Measurements from ENCODE around the gene LPAR3. TPM values are rescaled to one million over a fixed set of nuclear protein-coding genes. Genes with fewer than 3 reads are reported as not detected.

LPAR3 gene
- total RNA-seq, 5 donors from 2014 or later (not counting 1 experiment from before 2014, with no cell fraction given) = 0.75 to 7.0 (median 2.9) TPM

GRCh38 chr1:84770481-84770880 lies 122.5 kb downstream of the LPAR3 start:
- ChIA-PET POLR2A (no interaction called here), CTCF (interaction anchor here in 1 of 2 donors (0.6 kb wide), 1 partner anchor 16 kb away, joined by 3 read pairs; no protein-coding TSS in a partner anchor)
- H3K27ac Mint-ChIP-seq = no peak overlapping the region
- DNase-seq (no peak), ATAC-seq (replicated peaks in 1 of 4) (no peak)
- H3K36me3 ChIP-seq (ENCODE audit: control insufficient read depth in 2 of 2, extremely low read depth in 1 of 2, insufficient read depth in 1 of 2, low read length in 1 of 2) = no peaks in the 10 kb centered on the region
- H3K27ac ChIP-seq (ENCODE audit: low read length) = no peak overlapping the region
- no peak overlapping the region for H3K4me3 Mint-ChIP-seq
- peaks cover 0 to 3% of the 10 kb centered on the region in 2 experiments for H3K4me1 ChIP-seq (ENCODE audit: control insufficient read depth in 1 of 2, extremely low read depth in 1 of 2, insufficient read depth in 2 of 2, low read length in 2 of 2)
- H3K27me3 Mint-ChIP-seq = peaks cover 6 to 15% of the 10 kb centered on the region in 2 donors
- peaks cover 0 to 4% (median 0%) of the 10 kb centered on the region in 3 donors for H3K4me1 Mint-ChIP-seq
- WGBS (ENCODE audit: insufficient coverage) = 100% methylated on average over 2 of the region's 2 CpGs
- H3K4me3 ChIP-seq (ENCODE audit: control insufficient read depth in 1 of 2, extremely low read depth in 1 of 2, low read length in 1 of 2) = no peak overlapping the region
- H3K9me3 ChIP-seq = no peaks in the 10 kb centered on the region
- H3K9me3 Mint-ChIP-seq = no peaks in the 10 kb centered on the region
- H3K27me3 ChIP-seq (replicated peaks in 1 of 2; ENCODE audit: control insufficient read depth in 2 of 2, extremely low read depth in 1 of 2, insufficient read depth in 2 of 2, low read length in 1 of 2) = peaks cover 0 to 8% of the 10 kb centered on the region in 2 experiments
- H3K36me3 Mint-ChIP-seq = no peaks in the 10 kb centered on the region

DNA sequence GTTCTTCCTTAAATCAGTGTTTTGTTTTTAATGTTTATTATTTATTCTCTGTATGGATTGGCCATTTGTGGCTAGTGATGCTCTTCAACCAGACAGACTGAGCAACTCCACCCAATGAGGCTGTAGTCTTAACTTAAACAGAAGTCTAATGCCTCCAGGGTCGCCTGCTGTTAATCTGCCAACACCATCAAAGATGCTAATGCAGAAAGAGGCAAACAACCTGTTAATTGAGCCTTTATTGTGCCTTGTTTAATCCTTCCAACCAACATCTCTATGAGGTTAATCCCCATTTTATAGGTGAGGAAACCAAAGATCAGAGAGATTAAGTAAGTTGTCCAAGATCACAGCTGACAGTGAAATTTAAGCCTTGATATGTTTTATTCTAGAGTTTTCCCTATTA lies 123.4 kb downstream of the LPAR3 start:
- H3K4me1 ChIP-seq (ENCODE audit: control insufficient read depth in 1 of 2, extremely low read depth in 1 of 2, insufficient read depth in 2 of 2, low read length in 2 of 2) = peaks cover 0 to 3% of the 10 kb centered on the region in 2 experiments
- no peak for ATAC-seq (replicated peaks in 1 of 4)
- H3K4me3 ChIP-seq (ENCODE audit: control insufficient read depth in 1 of 2, extremely low read depth in 1 of 2, low read length in 1 of 2) = no peak overlapping the region
- ChIA-PET POLR2A (no interaction called here), CTCF (interaction anchor here in 1 of 2 donors (0.6 to 0.9 kb wide), 2 partner anchors 10 to 17 kb away, joined by 3 read pairs; no protein-coding TSS in a partner anchor)
- no peaks in the 10 kb centered on the region for H3K9me3 Mint-ChIP-seq
- no peak overlapping the region for H3K27ac Mint-ChIP-seq
- H3K4me1 Mint-ChIP-seq = peaks cover 0 to 4% (median 0%) of the 10 kb centered on the region in 3 donors
- H3K27me3 Mint-ChIP-seq = peaks cover 12 to 18% of the 10 kb centered on the region in 2 donors
- no peaks in the 10 kb centered on the region for H3K36me3 ChIP-seq (ENCODE audit: control insufficient read depth in 2 of 2, extremely low read depth in 1 of 2, insufficient read depth in 1 of 2, low read length in 1 of 2)
- peaks cover 0 to 11% of the 10 kb centered on the region in 2 experiments for H3K27me3 ChIP-seq (replicated peaks in 1 of 2; ENCODE audit: control insufficient read depth in 2 of 2, extremely low read depth in 1 of 2, insufficient read depth in 2 of 2, low read length in 1 of 2)
- no CpG with 5 or more reads among the region's 1 CpG for WGBS (ENCODE audit: insufficient coverage)
- H3K27ac ChIP-seq (ENCODE audit: low read length) = no peak overlapping the region
- no peak overlapping the region for H3K4me3 Mint-ChIP-seq
- DNase-seq = no peak
- no peaks in the 10 kb centered on the region for H3K9me3 ChIP-seq
- no peaks in the 10 kb centered on the region for H3K36me3 Mint-ChIP-seq

DNA sequence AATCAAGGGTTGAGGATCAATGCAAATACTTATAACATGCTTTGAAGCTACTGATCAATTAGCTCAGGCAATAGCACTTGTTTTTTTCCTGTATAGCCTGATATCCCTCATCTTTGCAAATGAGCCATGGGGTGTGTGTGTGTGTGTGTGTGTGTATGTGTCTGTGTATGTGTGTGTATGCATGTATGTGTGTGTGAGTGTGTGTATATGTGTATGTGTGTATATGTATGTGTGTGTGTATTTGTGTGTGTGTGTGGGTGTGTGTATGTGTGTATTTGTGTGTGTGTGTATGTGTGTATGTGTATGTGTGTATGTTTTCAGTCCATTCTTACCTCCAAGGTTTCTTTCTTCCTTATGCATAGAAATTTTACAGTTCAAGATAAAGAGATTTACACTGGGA lies 124.4 kb downstream of the LPAR3 start:
- no peak overlapping the region for H3K27ac ChIP-seq (ENCODE audit: low read length)
- Mint-ChIP-seq H3K4me3 (no peak overlapping the region), H3K9me3 (no peaks in the 10 kb centered on the region), H3K27me3 (peaks cover 12 to 24% of the 10 kb centered on the region in 2 donors), H3K36me3 (no peaks in the 10 kb centered on the region), H3K27ac (no peak overlapping the region), H3K4me1 (peaks cover 0 to 4% (median 0%) of the 10 kb centered on the region in 3 donors)
- ChIA-PET POLR2A (no interaction called here), CTCF (interaction anchor here in 1 of 2 donors (0.6 kb wide), 1 partner anchor 722 kb away, joined by 6 read pairs; no protein-coding TSS in a partner anchor)
- H3K36me3 ChIP-seq (ENCODE audit: control insufficient read depth in 2 of 2, extremely low read depth in 1 of 2, insufficient read depth in 1 of 2, low read length in 1 of 2) = no peaks in the 10 kb centered on the region
- H3K4me3 ChIP-seq (ENCODE audit: control insufficient read depth in 1 of 2, extremely low read depth in 1 of 2, low read length in 1 of 2) = no peak overlapping the region
- DNase-seq (no peak), ATAC-seq (replicated peaks in 1 of 4) (no peak)
- H3K27me3 ChIP-seq (replicated peaks in 1 of 2; ENCODE audit: control insufficient read depth in 2 of 2, extremely low read depth in 1 of 2, insufficient read depth in 2 of 2, low read length in 1 of 2) = peaks cover 0 to 15% of the 10 kb centered on the region in 2 experiments
- peaks cover 0 to 3% of the 10 kb centered on the region in 2 experiments for H3K4me1 ChIP-seq (ENCODE audit: control insufficient read depth in 1 of 2, extremely low read depth in 1 of 2, insufficient read depth in 2 of 2, low read length in 2 of 2)
- H3K9me3 ChIP-seq = no peaks in the 10 kb centered on the region

DNA sequence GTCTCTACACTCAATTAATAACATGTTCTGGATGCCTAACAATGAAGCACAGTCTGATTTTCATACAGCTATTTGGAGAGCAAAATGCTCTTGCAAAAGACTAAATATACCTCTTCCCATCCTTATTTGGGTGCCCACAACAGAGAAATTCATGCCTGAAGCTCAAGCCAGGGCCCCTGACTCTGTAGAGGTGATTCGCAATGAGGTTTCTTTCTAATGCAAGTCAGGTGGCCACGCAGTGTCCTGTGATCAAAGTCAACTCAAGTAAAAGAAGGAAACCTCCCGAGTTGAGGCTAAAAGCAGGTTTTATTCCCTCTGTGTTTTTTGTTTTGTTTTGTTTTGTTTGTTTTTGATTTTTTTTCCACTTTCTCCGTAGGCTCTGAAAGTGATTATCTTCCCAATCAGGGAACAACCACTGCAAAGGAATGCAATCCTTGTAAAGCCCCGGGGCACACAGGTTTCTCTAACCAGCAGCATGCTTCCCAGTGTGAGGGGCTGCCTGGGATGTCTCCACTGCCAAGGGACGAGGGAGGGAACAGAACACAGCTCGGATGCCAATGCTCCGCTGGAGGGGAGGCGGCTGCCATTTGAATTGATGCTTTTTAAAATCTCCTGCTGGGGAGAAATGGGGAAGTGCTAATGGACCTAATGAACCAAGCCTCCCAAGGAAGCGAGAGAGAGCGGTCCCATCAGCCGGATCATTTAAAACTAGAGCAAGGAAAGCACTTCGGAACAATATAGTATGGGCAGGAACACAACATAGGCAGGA lies 128.9 kb downstream of the LPAR3 start:
- no peaks in the 10 kb centered on the region for H3K36me3 ChIP-seq (ENCODE audit: control insufficient read depth in 2 of 2, extremely low read depth in 1 of 2, insufficient read depth in 1 of 2, low read length in 1 of 2)
- ChIA-PET POLR2A (no interaction called here), CTCF (interaction anchor here (0.7 to 1.6 kb wide), 2 partner anchors 11 to 590 kb away, joined by 3 to 6 read pairs; no protein-coding TSS in a partner anchor)
- H3K36me3 Mint-ChIP-seq = no peaks in the 10 kb centered on the region
- H3K27ac ChIP-seq (ENCODE audit: low read length) = no peak overlapping the region
- H3K4me1 Mint-ChIP-seq = peaks cover 2 to 4% (median 3%) of the 10 kb centered on the region in 3 donors
- H3K4me1 ChIP-seq (ENCODE audit: control insufficient read depth in 1 of 2, extremely low read depth in 1 of 2, insufficient read depth in 2 of 2, low read length in 2 of 2) = peaks cover 0 to 4% of the 10 kb centered on the region in 2 experiments
- peaks cover 22 to 23% of the 10 kb centered on the region in 2 donors for H3K27me3 Mint-ChIP-seq
- peaks cover 0 to 25% of the 10 kb centered on the region in 2 experiments for H3K27me3 ChIP-seq (replicated peaks in 1 of 2; ENCODE audit: control insufficient read depth in 2 of 2, extremely low read depth in 1 of 2, insufficient read depth in 2 of 2, low read length in 1 of 2)
- DNase-seq (no peak), ATAC-seq (replicated peaks in 1 of 4) (no peak)
- no peak overlapping the region for H3K4me3 Mint-ChIP-seq
- WGBS (ENCODE audit: insufficient coverage) = 75% methylated on average over 10 of the region's 13 CpGs
- no peak overlapping the region for H3K27ac Mint-ChIP-seq
- no peaks in the 10 kb centered on the region for H3K9me3 Mint-ChIP-seq
- H3K4me3 ChIP-seq (ENCODE audit: control insufficient read depth in 1 of 2, extremely low read depth in 1 of 2, low read length in 1 of 2) = no peak overlapping the region
- no peaks in the 10 kb centered on the region for H3K9me3 ChIP-seq

DNA sequence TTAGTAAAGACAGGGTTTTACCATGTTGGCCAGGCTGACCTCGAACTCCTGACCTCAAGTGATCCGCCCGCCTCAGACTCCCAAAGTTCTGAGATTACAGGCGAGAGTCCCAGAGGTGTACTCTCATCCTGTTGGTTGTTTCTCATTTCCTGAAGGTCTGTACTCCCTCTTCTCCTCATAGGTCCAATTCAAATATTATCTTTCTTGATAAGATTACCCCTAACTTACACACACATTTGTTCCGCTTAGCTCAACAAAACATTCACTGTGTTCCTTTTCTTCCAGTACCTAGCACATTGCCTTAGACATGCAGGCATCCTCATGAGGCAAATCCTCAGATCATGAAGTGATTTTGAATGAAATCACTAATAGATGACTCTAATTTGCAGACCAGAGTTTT lies 130.3 kb downstream of the LPAR3 start:
- no peak overlapping the region for H3K4me3 ChIP-seq (ENCODE audit: control insufficient read depth in 1 of 2, extremely low read depth in 1 of 2, low read length in 1 of 2)
- WGBS (ENCODE audit: insufficient coverage) = 73% methylated on average over 4 of the region's 5 CpGs
- Mint-ChIP-seq H3K4me1 (peaks cover 6 to 10% (median 7%) of the 10 kb centered on the region in 3 donors), H3K4me3 (no peak overlapping the region), H3K9me3 (no peaks in the 10 kb centered on the region), H3K36me3 (no peaks in the 10 kb centered on the region), H3K27ac (no peak overlapping the region), H3K27me3 (peaks cover 22 to 25% of the 10 kb centered on the region in 2 donors)
- no peaks in the 10 kb centered on the region for H3K9me3 ChIP-seq
- ATAC-seq (replicated peaks in 1 of 4) (no peak), DNase-seq (no peak)
- ChIA-PET CTCF (interaction anchor here (0.7 to 1.6 kb wide), 4 partner anchors 9 to 829 kb away, joined by 3 to 6 read pairs (median 3); no protein-coding TSS in a partner anchor), POLR2A (no interaction called here)
- H3K36me3 ChIP-seq (ENCODE audit: control insufficient read depth in 2 of 2, extremely low read depth in 1 of 2, insufficient read depth in 1 of 2, low read length in 1 of 2) = no peaks in the 10 kb centered on the region
- no peak overlapping the region for H3K27ac ChIP-seq (ENCODE audit: low read length)
- H3K27me3 ChIP-seq (replicated peaks in 1 of 2; ENCODE audit: control insufficient read depth in 2 of 2, extremely low read depth in 1 of 2, insufficient read depth in 2 of 2, low read length in 1 of 2) = peaks cover 0 to 27% of the 10 kb centered on the region in 2 experiments
- H3K4me1 ChIP-seq (ENCODE audit: control insufficient read depth in 1 of 2, extremely low read depth in 1 of 2, insufficient read depth in 2 of 2, low read length in 2 of 2) = peaks cover 0 to 7% of the 10 kb centered on the region in 2 experiments

All from T-cell (primary cell).